Testis (tissue), 2 donors: ENCODE measurements around the gene ASAP2.

Experiments
- POLR2A ChIP-seq: fragments of 450-650 bp; IDR thresholded peaks from one replicate; pipeline ENCODE4 v1.6.1; 2017; ENCODE audit warnings: antibody characterized with exemption, mild to moderate bottlenecking, moderate library complexity
- TF ChIP-seq, protein P1 (sequence below), 3 experiments: fragments of 450-650 bp in 2 of 3; fragments of 200-600 bp in 1 of 3; sonication (generic) in 1 of 3; IDR thresholded peaks; one replicate each; pipeline ENCODE4 v1.5.1; 2016 to 2019; ENCODE audit warnings: antibody characterized with exemption in 3 of 3, mild to moderate bottlenecking in 2 of 3, moderate library complexity in 1 of 3

DNA sequence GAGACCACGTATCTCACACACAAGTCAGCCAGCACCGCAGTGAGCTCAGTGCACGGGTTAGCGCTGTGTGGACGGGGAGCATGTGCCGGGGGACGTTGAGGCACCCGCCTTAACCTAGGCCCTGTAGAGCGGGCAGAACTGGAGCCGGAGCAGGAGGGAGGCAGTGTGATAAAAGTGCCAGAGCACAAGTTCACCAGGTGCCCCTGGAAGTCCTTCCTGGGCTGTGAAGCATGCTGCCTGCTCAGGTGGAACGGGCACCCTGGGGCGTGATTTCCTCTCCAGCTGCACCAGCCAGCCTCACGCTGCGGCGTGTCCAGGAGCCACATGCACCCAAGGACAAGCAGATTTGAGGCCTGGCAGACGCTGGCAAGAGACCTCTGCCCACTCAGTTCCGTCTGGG is 166.4 kb downstream of the ASAP2 start:
- TF ChIP-seq, protein P1, sequence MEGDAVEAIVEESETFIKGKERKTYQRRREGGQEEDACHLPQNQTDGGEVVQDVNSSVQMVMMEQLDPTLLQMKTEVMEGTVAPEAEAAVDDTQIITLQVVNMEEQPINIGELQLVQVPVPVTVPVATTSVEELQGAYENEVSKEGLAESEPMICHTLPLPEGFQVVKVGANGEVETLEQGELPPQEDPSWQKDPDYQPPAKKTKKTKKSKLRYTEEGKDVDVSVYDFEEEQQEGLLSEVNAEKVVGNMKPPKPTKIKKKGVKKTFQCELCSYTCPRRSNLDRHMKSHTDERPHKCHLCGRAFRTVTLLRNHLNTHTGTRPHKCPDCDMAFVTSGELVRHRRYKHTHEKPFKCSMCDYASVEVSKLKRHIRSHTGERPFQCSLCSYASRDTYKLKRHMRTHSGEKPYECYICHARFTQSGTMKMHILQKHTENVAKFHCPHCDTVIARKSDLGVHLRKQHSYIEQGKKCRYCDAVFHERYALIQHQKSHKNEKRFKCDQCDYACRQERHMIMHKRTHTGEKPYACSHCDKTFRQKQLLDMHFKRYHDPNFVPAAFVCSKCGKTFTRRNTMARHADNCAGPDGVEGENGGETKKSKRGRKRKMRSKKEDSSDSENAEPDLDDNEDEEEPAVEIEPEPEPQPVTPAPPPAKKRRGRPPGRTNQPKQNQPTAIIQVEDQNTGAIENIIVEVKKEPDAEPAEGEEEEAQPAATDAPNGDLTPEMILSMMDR (IDR thresholded peaks at IDR 0.05): no peak
- TF ChIP-seq POLR2A: no peak
